ENCODE results near the gene STMP1. TPM values are rescaled to one million over a fixed set of nuclear protein-coding genes. Genes with fewer than 3 reads are reported as not detected.

The STMP1 gene
- total and polyA plus RNA-seq, 2 of the 13 experiments (the other 11 are each of a cell fraction or from before 2014, with no cell fraction given): 7.2 to 16.2 TPM

DNA sequence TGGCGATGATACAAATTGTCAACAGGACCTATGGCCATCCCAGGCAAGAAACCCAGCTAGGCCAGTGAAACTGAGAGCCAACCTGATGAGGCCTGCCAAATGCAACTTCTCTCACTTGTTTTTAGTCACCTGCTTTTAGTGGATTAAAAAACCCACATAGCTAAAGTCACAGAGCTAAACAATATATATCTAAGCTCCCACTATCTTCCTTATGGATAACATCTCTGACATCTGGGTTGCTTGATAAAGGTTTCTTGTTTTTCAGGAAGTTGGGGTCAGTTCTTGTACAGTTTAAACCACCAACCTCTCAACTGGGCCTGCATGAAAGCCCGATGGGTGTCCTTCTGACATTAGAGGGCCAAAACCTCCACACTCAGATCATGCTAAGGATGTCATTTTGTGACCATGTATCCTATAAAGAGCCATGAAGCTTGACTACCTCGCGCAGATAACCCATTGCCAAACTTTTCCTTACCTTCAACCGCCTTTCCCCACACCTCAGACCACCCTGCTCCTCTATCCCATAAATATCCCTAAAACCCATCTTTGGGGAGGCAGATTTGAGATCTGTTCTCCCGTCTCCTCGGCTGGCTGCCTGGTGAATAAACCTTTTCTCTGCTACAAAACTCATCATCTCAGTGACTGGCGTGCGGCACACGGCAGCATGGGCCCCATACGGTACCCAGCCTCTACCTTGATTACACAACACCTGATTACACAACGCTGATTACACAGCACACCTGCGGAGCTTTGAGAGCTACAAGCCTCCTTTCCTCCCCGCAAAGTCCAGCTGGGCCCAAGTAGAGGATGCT, 797 bp upstream of the STMP1 start (continued):
- TF ChIP-seq, protein P1, sequence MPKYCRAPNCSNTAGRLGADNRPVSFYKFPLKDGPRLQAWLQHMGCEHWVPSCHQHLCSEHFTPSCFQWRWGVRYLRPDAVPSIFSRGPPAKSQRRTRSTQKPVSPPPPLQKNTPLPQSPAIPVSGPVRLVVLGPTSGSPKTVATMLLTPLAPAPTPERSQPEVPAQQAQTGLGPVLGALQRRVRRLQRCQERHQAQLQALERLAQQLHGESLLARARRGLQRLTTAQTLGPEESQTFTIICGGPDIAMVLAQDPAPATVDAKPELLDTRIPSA (CRISPR knock-in tag; IDR thresholded peaks at IDR 0.05; ENCODE audit: borderline replicate concordance): no peak
- no peak for TF ChIP-seq NCOA2 (CRISPR knock-in tag; IDR thresholded peaks at IDR 0.05)
- TF ChIP-seq, protein P2, sequence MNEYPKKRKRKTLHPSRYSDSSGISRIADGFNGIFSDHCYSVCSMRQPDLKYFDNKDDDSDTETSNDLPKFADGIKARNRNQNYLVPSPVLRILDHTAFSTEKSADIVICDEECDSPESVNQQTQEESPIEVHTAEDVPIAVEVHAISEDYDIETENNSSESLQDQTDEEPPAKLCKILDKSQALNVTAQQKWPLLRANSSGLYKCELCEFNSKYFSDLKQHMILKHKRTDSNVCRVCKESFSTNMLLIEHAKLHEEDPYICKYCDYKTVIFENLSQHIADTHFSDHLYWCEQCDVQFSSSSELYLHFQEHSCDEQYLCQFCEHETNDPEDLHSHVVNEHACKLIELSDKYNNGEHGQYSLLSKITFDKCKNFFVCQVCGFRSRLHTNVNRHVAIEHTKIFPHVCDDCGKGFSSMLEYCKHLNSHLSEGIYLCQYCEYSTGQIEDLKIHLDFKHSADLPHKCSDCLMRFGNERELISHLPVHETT (CRISPR knock-in tag; conservative IDR thresholded peaks at IDR 0.05): no peak
- TF ChIP-seq KDM6A (CRISPR knock-in tag; IDR thresholded peaks at IDR 0.05; ENCODE audit: low read depth): no peak
- TF ChIP-seq, protein P3, sequence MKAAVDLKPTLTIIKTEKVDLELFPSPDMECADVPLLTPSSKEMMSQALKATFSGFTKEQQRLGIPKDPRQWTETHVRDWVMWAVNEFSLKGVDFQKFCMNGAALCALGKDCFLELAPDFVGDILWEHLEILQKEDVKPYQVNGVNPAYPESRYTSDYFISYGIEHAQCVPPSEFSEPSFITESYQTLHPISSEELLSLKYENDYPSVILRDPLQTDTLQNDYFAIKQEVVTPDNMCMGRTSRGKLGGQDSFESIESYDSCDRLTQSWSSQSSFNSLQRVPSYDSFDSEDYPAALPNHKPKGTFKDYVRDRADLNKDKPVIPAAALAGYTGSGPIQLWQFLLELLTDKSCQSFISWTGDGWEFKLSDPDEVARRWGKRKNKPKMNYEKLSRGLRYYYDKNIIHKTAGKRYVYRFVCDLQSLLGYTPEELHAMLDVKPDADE (CRISPR knock-in tag; IDR thresholded peaks at IDR 0.05): no peak
- no peak for TF ChIP-seq ZNF264 (CRISPR knock-in tag; IDR thresholded peaks at IDR 0.05)
- TF ChIP-seq, protein P4, sequence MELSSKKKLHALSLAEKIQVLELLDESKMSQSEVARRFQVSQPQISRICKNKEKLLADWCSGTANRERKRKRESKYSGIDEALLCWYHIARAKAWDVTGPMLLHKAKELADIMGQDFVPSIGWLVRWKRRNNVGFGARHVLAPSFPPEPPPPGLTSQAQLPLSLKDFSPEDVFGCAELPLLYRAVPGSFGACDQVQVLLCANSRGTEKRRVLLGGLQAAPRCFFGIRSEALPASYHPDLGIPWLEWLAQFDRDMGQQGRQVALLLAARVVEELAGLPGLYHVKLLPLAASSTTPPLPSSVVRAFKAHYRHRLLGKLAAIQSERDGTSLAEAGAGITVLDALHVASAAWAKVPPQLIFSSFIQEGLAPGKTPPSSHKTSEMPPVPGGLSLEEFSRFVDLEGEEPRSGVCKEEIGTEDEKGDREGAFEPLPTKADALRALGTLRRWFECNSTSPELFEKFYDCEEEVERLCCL (CRISPR knock-in tag; IDR thresholded peaks at IDR 0.05; ENCODE audit: borderline replicate concordance): no peak
- no peak for TF ChIP-seq ZSCAN21 (CRISPR knock-in tag; IDR thresholded peaks at IDR 0.05; ENCODE audit: borderline replicate concordance)
- TF ChIP-seq, protein P5, sequence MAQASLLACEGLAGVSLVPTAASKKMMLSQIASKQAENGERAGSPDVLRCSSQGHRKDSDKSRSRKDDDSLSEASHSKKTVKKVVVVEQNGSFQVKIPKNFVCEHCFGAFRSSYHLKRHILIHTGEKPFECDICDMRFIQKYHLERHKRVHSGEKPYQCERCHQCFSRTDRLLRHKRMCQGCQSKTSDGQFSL (CRISPR knock-in tag; IDR thresholded peaks at IDR 0.05): no peak
- TF ChIP-seq SAP130 (CRISPR knock-in tag; IDR thresholded peaks at IDR 0.05; ENCODE audit: low read depth): no peak
- TF ChIP-seq RAD51 (IDR thresholded peaks at IDR 0.05; ENCODE audit: borderline replicate concordance): no peak
- TF ChIP-seq, protein P6, sequence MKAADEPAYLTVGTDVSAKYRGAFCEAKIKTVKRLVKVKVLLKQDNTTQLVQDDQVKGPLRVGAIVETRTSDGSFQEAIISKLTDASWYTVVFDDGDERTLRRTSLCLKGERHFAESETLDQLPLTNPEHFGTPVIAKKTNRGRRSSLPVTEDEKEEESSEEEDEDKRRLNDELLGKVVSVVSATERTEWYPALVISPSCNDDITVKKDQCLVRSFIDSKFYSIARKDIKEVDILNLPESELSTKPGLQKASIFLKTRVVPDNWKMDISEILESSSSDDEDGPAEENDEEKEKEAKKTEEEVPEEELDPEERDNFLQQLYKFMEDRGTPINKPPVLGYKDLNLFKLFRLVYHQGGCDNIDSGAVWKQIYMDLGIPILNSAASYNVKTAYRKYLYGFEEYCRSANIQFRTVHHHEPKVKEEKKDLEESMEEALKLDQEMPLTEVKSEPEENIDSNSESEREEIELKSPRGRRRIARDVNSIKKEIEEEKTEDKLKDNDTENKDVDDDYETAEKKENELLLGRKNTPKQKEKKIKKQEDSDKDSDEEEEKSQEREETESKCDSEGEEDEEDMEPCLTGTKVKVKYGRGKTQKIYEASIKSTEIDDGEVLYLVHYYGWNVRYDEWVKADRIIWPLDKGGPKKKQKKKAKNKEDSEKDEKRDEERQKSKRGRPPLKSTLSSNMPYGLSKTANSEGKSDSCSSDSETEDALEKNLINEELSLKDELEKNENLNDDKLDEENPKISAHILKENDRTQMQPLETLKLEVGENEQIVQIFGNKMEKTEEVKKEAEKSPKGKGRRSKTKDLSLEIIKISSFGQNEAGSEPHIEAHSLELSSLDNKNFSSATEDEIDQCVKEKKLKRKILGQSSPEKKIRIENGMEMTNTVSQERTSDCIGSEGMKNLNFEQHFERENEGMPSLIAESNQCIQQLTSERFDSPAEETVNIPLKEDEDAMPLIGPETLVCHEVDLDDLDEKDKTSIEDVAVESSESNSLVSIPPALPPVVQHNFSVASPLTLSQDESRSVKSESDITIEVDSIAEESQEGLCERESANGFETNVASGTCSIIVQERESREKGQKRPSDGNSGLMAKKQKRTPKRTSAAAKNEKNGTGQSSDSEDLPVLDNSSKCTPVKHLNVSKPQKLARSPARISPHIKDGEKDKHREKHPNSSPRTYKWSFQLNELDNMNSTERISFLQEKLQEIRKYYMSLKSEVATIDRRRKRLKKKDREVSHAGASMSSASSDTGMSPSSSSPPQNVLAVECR (CRISPR knock-in tag; IDR thresholded peaks at IDR 0.05; ENCODE audit: borderline replicate concordance): no peak
- TF ChIP-seq LCORL (IDR thresholded peaks at IDR 0.05): no peak
- no peak; the same call in 1 of the 2 replicates for TF ChIP-seq LCORL (CRISPR knock-in tag; IDR thresholded peaks at IDR 0.05)
- TF ChIP-seq ZEB1 (IDR thresholded peaks at IDR 0.05; ENCODE audit: insufficient replicate concordance, low read depth): peak; percentile 95
- TF ChIP-seq, protein P7, sequence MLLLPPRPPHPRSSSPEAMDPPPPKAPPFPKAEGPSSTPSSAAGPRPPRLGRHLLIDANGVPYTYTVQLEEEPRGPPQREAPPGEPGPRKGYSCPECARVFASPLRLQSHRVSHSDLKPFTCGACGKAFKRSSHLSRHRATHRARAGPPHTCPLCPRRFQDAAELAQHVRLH (CRISPR knock-in tag; IDR thresholded peaks at IDR 0.05; ENCODE audit: borderline replicate concordance, low read depth): no peak
- TF ChIP-seq, protein P8, sequence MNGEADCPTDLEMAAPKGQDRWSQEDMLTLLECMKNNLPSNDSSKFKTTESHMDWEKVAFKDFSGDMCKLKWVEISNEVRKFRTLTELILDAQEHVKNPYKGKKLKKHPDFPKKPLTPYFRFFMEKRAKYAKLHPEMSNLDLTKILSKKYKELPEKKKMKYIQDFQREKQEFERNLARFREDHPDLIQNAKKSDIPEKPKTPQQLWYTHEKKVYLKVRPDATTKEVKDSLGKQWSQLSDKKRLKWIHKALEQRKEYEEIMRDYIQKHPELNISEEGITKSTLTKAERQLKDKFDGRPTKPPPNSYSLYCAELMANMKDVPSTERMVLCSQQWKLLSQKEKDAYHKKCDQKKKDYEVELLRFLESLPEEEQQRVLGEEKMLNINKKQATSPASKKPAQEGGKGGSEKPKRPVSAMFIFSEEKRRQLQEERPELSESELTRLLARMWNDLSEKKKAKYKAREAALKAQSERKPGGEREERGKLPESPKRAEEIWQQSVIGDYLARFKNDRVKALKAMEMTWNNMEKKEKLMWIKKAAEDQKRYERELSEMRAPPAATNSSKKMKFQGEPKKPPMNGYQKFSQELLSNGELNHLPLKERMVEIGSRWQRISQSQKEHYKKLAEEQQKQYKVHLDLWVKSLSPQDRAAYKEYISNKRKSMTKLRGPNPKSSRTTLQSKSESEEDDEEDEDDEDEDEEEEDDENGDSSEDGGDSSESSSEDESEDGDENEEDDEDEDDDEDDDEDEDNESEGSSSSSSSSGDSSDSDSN (CRISPR knock-in tag; IDR thresholded peaks at IDR 0.05): no peak

All from HepG2 (cell line).